K562 (cell line): ENCODE measurements around the gene PTPRF. TPM values are rescaled to one million over a fixed set of nuclear protein-coding genes. Genes with fewer than 3 reads are reported as not detected.

Experiments used
- ATAC-seq: fragments of 200-7000 bp; cut with Tn5 transposase; 3 replicates; pipeline ENCODE4 v1.9.1; 2020; ENCODE audit warnings: moderate library complexity
- BruUV-seq: library from RNA; stranded (reverse); fragments of 400-500 nt; replicated peaks from 2 replicates; lab custom pipeline; 2021; lab: Mats Ljungman, UMichigan
- CTCF ChIA-PET: fragments of 300-600 bp; formaldehyde crosslinking; extraction: SDS; loops from one replicate; lab custom pipeline; 2021; ENCODE audit warnings: low intra/inter-chr PET ratio; lab: Yijun Ruan, JAX
- POLR2A ChIA-PET: fragments of 300-600, 350-650 bp; sonication (Branson Sonifier 250); formaldehyde crosslinking; extraction: SDS; loops from one replicate; lab custom pipeline; 2021; ENCODE audit warnings: antibody characterized with exemption, inconsistent platforms; lab: Yijun Ruan, JAX
- DNase-seq, 4 experiments: peaks; one replicate each; pipeline versions ENCODE4 v3.0.0 to v3.0.0-alpha.2; 2011 to 2018; ENCODE audit warnings: low spot score in 3 of 4, mixed read lengths in 3 of 4; ENCODE audit errors: extremely low read depth in 1 of 4
- FAIRE-seq: peaks from 2 replicates; lab custom pipeline; 2011; peaks lifted over from hg19 to GRCh38; lab: Jason Lieb, UNC
- H2AFZ ChIP-seq: 2 replicates; pipeline ENCODE4 v1.6.0; 2011; ENCODE audit warnings: low read depth, low read length, control low read depth, inconsistent platforms
- H3K27ac ChIP-seq: fragments of 200-600 bp; 3 replicates; pipeline ENCODE4 v1.8.0; 2011; ENCODE audit warnings: low read depth, mild to moderate bottlenecking, control low read depth, inconsistent platforms, low read length, moderate library complexity, mixed read lengths; ENCODE audit errors: extremely low read depth
- H3K27me3 ChIP-seq, 2 experiments: fragments of 300-600 bp in 1 of 2; 2 replicates in 1 of 2; 3 replicates in 1 of 2; pipeline versions ENCODE4 v1.6.0 to v1.8.0; 2011; ENCODE audit warnings: inconsistent platforms in 2 of 2, low read length in 2 of 2, mild to moderate bottlenecking in 1 of 2, mixed read lengths in 1 of 2, moderate library complexity in 1 of 2; ENCODE audit not compliant: control insufficient read depth in 2 of 2, insufficient read depth in 2 of 2
- H3K36me3 ChIP-seq: fragments of 300-600 bp; 3 replicates; pipeline ENCODE4 v1.8.0; 2011; ENCODE audit warnings: mild to moderate bottlenecking, low read length, inconsistent platforms; ENCODE audit not compliant: control insufficient read depth, insufficient read depth
- H3K4me1 ChIP-seq, 2 experiments: fragments of 200-600 bp in 1 of 2; replicated peaks in 1 of 2; 2 replicates in 1 of 2; 3 replicates in 1 of 2; pipeline versions ENCODE4 v1.5.1 to v1.8.0; 2011; ENCODE audit warnings: inconsistent platforms in 2 of 2, low read length in 2 of 2, mild to moderate bottlenecking in 1 of 2, mixed read lengths in 1 of 2, moderate library complexity in 1 of 2; ENCODE audit not compliant: control insufficient read depth in 2 of 2, insufficient read depth in 2 of 2
- H3K4me2 ChIP-seq: 2 replicates; pipeline ENCODE4 v1.6.1; 2011; ENCODE audit warnings: low read length, control low read depth, inconsistent platforms, mixed read lengths; ENCODE audit not compliant: insufficient read depth
- H3K4me3 ChIP-seq: fragments of 200-600 bp; sonication (generic), shearing (Covaris generic); 2 replicates; pipeline ENCODE4 v1.5.1; 2016; ENCODE audit warnings: control low read depth, inconsistent platforms
- H3K79me2 ChIP-seq: fragments of 200-600 bp; 3 replicates; pipeline ENCODE4 v1.8.0; 2011; ENCODE audit warnings: low read length, inconsistent platforms; ENCODE audit not compliant: control insufficient read depth, insufficient read depth
- H3K9ac ChIP-seq, 2 experiments: 2 replicates each; pipeline versions ENCODE4 v1.6.0 to v1.6.1; 2011; ENCODE audit warnings: low read depth in 2 of 2, low read length in 2 of 2, control low read depth in 1 of 2, inconsistent platforms in 1 of 2, mild to moderate bottlenecking in 1 of 2, mixed read lengths in 1 of 2; ENCODE audit not compliant: insufficient read depth in 1 of 2
- H3K9me1 ChIP-seq: one replicate; pipeline ENCODE4 v1.6.0; 2011; ENCODE audit warnings: inconsistent platforms, mild to moderate bottlenecking, low read length, moderate library complexity; ENCODE audit not compliant: control insufficient read depth, insufficient read depth
- H3K9me3 ChIP-seq: replicated peaks from 2 replicates; pipeline ENCODE4 v1.5.1; 2011; ENCODE audit warnings: low read depth, low read length, inconsistent platforms; ENCODE audit not compliant: control insufficient read depth, insufficient read depth
- H4K20me1 ChIP-seq: replicated peaks from 2 replicates; pipeline ENCODE4 v1.6.1; 2011; ENCODE audit warnings: low read length, inconsistent platforms, mixed read lengths; ENCODE audit not compliant: control insufficient read depth, insufficient read depth
- HINFP ChIP-seq: fragments of 450-650 bp; conservative IDR thresholded peaks from 2 replicates; pipeline ENCODE4 v1.6.1; 2016; ENCODE audit warnings: missing genetic modification characterization, low read depth, mild to moderate bottlenecking, control low read depth, missing compliant biosample characterization
- HMGN3 ChIP-seq: IDR thresholded peaks from 2 replicates; pipeline ENCODE4 v1.6.1; 2011; ENCODE audit warnings: borderline replicate concordance, low read depth, mild to moderate bottlenecking, mixed read lengths, low read length; ENCODE audit not compliant: insufficient read length; ENCODE audit errors: extremely low read depth
- ZBTB5 ChIP-seq: fragments of 450-650 bp; IDR thresholded peaks from 2 replicates; pipeline ENCODE4 v1.6.1; 2017; ENCODE audit warnings: antibody characterized with exemption
- ZNF561 ChIP-seq: fragments of 450-650 bp; formaldehyde crosslinking; conservative IDR thresholded peaks from 2 replicates; pipeline ENCODE4 v1.4.0; 2020; ENCODE audit warnings: mild to moderate bottlenecking, moderate library complexity
- WGBS: fragments of 100-300 bp; shearing (Covaris generic); methylation state at CpG from one replicate; pipeline ENCODE4 v1.1.6; 2016; ENCODE audit warnings: low coverage, mixed read lengths; ENCODE audit not compliant: insufficient coverage; ENCODE audit errors: missing lambda C conversion rate; 5-methylcytosine and 5-hydroxymethylcytosine counted together
- in situ Hi-C: fragments of 300-500 bp; cut with MboI; formaldehyde crosslinking; loops from 4 replicates; pipeline ENCODE4 v1.15.0; 2018; ENCODE audit warnings: inconsistent platforms, mixed read lengths
- intact Hi-C: fragments of 100-400 bp; cut with micrococcal nuclease; formaldehyde crosslinking; loops from 2 replicates; pipeline ENCODE4 v1.14.2; 2022
- polyA plus RNA-seq, 8 experiments: library from polyadenylated mRNA; depleted of rRNA in 4 of 8; stranded (reverse) in 5 of 8; unstranded in 3 of 8; fragments of >200 nt; fragmentation: Nextera tagmentation in 2 of 8; fragmentation: Illumina TruSeq in 1 of 8; extraction: Ambion mirVana in 2 of 8; extraction: Trizol in 1 of 8; gene quantifications; 2 replicates each; pipeline versions ENCODE4 v1.2.1 to v1.2.3, GENCODE V29; 2011 to 2014; ENCODE audit warnings: inconsistent platforms in 1 of 8, missing spikeins in 1 of 8
- total RNA-seq, 7 experiments: library from RNA; depleted of rRNA in 6 of 7; stranded (reverse); fragments of >200 nt in 6 of 7; fragmentation: Illumina TruSeq in 2 of 7; extraction: Trizol in 2 of 7; gene quantifications; 2 replicates each; pipeline versions ENCODE4 v1.2.1 to v1.2.3, GENCODE V29; 2011 to 2021; ENCODE audit warnings: low replicate concordance in 1 of 7
- TF ChIP-seq, protein P1 (sequence below), 2 experiments: fragments of 450-650 bp; conservative IDR thresholded peaks; 2 replicates each; pipeline ENCODE4 v1.6.1; 2017; ENCODE audit warnings: mild to moderate bottlenecking in 2 of 2, moderate library complexity in 2 of 2
- TF ChIP-seq, protein P2 (sequence below), 2 experiments: fragments of 450-650 bp; IDR thresholded peaks; 2 replicates each; pipeline ENCODE4 v1.6.1; 2016; ENCODE audit warnings: mild to moderate bottlenecking in 2 of 2, borderline replicate concordance in 1 of 2, low read depth in 1 of 2, moderate library complexity in 1 of 2

Gene PTPRF
- total and polyA plus RNA-seq, 9 of the 15 experiments (the other 6 are each of a cell fraction or from before 2014, with no cell fraction given): 0.13 to 4.3 (median 1.1) TPM

DNA sequence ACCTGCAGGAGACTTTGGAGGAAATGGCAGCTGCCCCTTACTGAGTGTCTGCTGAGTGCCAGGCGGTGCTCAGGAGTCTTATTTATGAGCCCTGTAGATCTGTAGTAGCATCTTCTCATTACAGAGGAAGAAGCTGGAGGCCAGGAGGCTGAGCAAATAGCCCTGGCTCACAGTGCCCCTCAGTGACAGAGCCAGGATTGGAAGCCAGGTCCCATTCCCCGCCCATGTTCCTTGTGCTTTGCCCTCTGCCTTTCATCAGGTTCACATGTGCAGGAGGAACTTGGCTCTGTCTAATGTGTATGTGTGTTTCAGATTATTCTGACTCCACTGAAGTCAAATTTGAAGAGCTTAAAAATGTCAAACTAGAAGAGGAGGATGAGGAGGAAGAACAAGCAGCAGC is 140.5 kb downstream of the PTPRF start:
- Histone ChIP-seq H3K4me1 (no peaks in the 10 kb centered on the region), H3K9ac (no peak overlapping the region; a peak in 1 of 4 replicates), H3K27ac (no peak overlapping the region), H3K9me3 (no peaks in the 10 kb centered on the region), H3K79me2 (no peaks in the 10 kb centered on the region), H3K4me2 (no peak overlapping the region), H3K9me1 (no peaks in the 10 kb centered on the region), H3K27me3 (no peaks in the 10 kb centered on the region), H4K20me1 (no peaks in the 10 kb centered on the region), H2AFZ (no peak overlapping the region), H3K36me3 (peaks cover 81% of the 10 kb centered on the region), H3K4me3 (no peak overlapping the region)
- 86% methylated on average over 2 of the region's 2 CpGs for WGBS
- DNase-seq: no peak
- no peak for FAIRE-seq
- in situ Hi-C loops: no loop called here
- no peak for ATAC-seq
- ChIA-PET CTCF (no interaction called here), POLR2A (interaction anchor here (0.7 to 1.2 kb wide), 3 partner anchors 11 to 124 kb away, joined by 3 to 4 read pairs (median 3); partner anchors contain the start of gene KDM4A)
- no TSS peak for BruUV-seq
- intact Hi-C loops: no loop called here
- TF ChIP-seq ZNF561 (CRISPR knock-in tag) (no peak), HMGN3 (no peak), HINFP (no peak), ZBTB5 (no peak)
- TF ChIP-seq, protein P1, sequence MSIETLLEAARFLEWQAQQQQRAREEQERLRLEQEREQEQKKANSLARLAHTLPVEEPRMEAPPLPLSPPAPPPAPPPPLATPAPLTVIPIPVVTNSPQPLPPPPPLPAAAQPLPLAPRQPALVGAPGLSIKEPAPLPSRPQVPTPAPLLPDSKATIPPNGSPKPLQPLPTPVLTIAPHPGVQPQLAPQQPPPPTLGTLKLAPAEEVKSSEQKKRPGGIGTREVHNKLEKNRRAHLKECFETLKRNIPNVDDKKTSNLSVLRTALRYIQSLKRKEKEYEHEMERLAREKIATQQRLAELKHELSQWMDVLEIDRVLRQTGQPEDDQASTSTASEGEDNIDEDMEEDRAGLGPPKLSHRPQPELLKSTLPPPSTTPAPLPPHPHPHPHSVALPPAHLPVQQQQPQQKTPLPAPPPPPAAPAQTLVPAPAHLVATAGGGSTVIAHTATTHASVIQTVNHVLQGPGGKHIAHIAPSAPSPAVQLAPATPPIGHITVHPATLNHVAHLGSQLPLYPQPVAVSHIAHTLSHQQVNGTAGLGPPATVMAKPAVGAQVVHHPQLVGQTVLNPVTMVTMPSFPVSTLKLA (conservative IDR thresholded peaks at IDR 0.05): no peak
- TF ChIP-seq, protein P2, sequence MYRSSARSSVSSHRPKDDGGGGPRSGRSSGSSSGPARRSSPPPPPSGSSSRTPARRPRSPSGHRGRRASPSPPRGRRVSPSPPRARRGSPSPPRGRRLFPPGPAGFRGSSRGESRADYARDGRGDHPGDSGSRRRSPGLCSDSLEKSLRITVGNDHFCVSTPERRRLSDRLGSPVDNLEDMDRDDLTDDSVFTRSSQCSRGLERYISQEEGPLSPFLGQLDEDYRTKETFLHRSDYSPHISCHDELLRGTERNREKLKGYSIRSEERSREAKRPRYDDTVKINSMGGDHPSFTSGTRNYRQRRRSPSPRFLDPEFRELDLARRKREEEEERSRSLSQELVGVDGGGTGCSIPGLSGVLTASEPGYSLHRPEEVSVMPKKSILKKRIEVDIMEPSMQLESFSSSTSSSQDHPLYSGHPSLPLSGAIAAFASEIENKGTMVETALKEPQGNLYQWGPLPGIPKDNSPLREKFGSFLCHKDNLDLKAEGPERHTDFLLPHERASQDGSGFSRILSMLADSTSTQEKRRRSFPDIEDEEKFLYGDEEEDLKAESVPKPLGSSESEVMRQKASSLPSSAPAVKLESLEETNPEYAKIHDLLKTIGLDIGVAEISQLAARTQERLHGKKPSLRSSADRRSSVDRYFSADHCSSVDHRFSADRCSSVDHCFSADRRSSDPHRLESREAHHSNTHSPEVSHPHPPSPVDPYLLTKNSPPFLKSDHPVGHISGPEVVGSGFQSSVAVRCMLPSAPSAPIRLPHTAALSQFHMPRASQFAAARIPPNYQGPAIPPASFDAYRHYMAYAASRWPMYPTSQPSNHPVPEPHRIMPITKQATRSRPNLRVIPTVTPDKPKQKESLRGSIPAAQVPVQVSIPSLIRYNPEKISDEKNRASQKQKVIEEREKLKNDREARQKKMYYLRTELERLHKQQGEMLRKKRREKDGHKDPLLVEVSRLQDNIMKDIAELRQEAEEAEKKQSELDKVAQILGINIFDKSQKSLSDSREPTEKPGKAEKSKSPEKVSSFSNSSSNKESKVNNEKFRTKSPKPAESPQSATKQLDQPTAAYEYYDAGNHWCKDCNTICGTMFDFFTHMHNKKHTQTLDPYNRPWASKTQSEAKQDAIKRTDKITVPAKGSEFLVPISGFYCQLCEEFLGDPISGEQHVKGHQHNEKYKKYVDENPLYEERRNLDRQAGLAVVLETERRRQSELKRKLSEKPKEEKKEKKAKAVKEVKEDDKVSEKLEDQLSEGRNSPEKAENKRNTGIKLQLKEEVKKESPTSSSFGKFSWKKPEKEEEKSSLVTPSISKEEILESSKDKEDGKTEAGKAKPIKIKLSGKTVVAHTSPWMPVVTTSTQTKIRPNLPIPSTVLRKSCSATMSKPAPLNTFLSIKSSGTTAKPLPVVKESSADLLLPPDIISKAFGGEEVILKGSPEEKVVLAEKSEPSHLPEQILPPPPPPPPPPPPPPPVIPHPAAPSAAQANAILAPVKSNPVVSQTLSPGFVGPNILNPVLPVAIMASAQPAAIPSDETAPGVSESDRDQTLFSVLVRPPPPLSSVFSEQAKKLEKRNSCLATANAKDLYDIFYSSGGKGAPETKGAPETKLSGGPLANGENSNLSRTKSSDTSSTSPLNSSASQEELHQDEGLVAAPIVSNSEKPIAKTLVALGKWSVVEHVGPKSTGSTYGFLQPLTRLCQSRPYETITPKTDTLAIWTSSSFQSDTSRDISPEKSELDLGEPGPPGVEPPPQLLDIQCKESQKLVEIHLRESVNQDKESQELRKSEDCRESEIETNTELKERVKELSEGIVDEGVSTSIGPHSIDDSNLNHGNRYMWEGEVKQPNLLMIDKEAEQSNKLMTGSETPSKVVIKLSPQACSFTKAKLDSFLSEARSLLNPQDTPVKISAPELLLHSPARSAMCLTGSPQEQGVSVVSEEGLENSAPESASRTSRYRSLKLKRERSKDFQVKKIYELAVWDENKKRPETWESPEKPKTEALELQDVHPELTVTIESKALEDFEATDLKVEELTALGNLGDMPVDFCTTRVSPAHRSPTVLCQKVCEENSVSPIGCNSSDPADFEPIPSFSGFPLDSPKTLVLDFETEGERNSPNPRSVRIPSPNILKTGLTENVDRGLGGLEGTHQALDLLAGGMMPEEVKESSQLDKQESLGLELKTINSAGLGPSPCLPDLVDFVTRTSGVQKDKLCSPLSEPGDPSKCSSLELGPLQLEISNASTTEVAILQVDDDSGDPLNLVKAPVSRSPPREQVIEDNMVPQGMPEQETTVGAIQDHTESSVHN (IDR thresholded peaks at IDR 0.05; ENCODE audit: borderline replicate concordance in 1 of 2, low read depth in 1 of 2): no peak
